Pancreas (tissue), 10 donors: ENCODE measurements around the gene CTXND2. TPM values are rescaled to one million over a fixed set of nuclear protein-coding genes. Genes with fewer than 3 reads are reported as not detected.

ENCODE experiments used
- ATAC-seq, 4 donors: fragments of 200-7000 bp; cut with Tn5 transposase; one replicate each; pipeline versions ENCODE4 v1.8.0 to v1.9.1; 2020; ENCODE audit warnings: mild to moderate bottlenecking in 4 of 4, moderate library complexity in 4 of 4
- DNase-seq, 6 donors: peaks; one replicate each; pipeline ENCODE4 v3.0.0-alpha.2; 2020
- FAIRE-seq: peaks from 2 replicates; lab custom pipeline; 2012; peaks lifted over from hg19 to GRCh38; lab: Jason Lieb, UNC
- H3K27ac ChIP-seq, 4 donors: fragments of 200-600 bp; sonication (generic); 1 replicate in 3 of 4; 2 replicates in 1 of 4; pipeline versions ENCODE4 v1.5.0 to v1.8.0; 2020
- H3K27me3 ChIP-seq, 4 donors: fragments of 200-600 bp; one replicate each; pipeline ENCODE4 v1.8.0; 2021
- H3K36me3 ChIP-seq, 3 donors: fragments of 200-600 bp; sonication (generic) in 1 of 3; one replicate each; pipeline versions ENCODE4 v1.5.0 to v1.8.0; 2020 to 2021
- H3K4me1 ChIP-seq, 3 donors: fragments of 200-600 bp; one replicate each; pipeline ENCODE4 v1.8.0; 2021
- H3K4me3 ChIP-seq, 4 donors: fragments of 200-600 bp; sonication (generic) in 2 of 4; one replicate each; pipeline versions ENCODE4 v1.5.0 to v1.8.0; 2020 to 2021
- H3K9me3 ChIP-seq, 4 donors: fragments of 200-600 bp; one replicate each; pipeline ENCODE4 v1.8.0; 2021
- CTCF ChIP-seq, 4 donors: fragments of 200-600 bp; sonication (generic) in 3 of 4; IDR thresholded peaks; one replicate each; pipeline versions ENCODE4 v1.5.0 to v1.8.0; 2021; ENCODE audit warnings: antibody characterized with exemption in 4 of 4
- WGBS, 2 donors: extraction: QIAGEN DNeasy Blood & Tissue Kit; methylation state at CpG; one replicate each; pipeline ENCODE4 v1.1.7; 2013; 5-methylcytosine and 5-hydroxymethylcytosine counted together
- intact Hi-C, 3 donors: fragments of 100-400 bp; cut with DNase I; formaldehyde crosslinking; loops; one replicate each; pipeline versions ENCODE4 v1.11.1 to v1.14.2; 2022
- polyA plus RNA-seq, 2 donors: library from polyadenylated mRNA; stranded (reverse); fragments of 200-250 nt; gene quantifications; one replicate each; pipeline ENCODE4 v1.2.3, GENCODE V29; 2013
- total RNA-seq, 6 donors: library from RNA; stranded (reverse); fragmentation: NEBNext Ultra II Directional in 4 of 6; extraction: Animal tissue kit (Norgen Biotek cat#: 25700) in 4 of 6; gene quantifications; one replicate each; pipeline versions ENCODE4 v1.2.1 to v1.2.4, GENCODE V29; 2021 to 2023
- donor health status: healthy with polysubstance abuse.
- donor health status: DM: no; HTN: no; CAD: no; lungs with moderate emphysema.
- donor health status: DM: no; HTN: no; CAD: no.
- donor health status: control.
- donor health status: control.
- donor health status: Bipolar disorder and iron deficiency.
- donor health status: DM: yes; HTN: yes; CAD: no.
- donor health status: DM: no; HTN: no; CAD: no.
- donor health status: DM: no; HTN: no; CAD: no.
- donor health status: DM: yes; HTN: yes; CAD: no.

The CTXND2 gene
- total and polyA plus RNA-seq, 8 donors, result not detected

- TF ChIP-seq CTCF (IDR thresholded peaks at IDR 0.05), result no peak
- no peak overlapping the region for H3K27ac ChIP-seq
- H3K36me3 ChIP-seq, result peaks cover 5 to 66% (median 47%) of the 10 kb centered on the region in 3 donors
- H3K4me3 ChIP-seq, result no peak overlapping the region
- no peaks in the 10 kb centered on the region for H3K9me3 ChIP-seq
- H3K27me3 ChIP-seq, result no peaks in the 10 kb centered on the region
- no peak for ATAC-seq
- 85 to 93% methylated on average over 5 of the region's 5 CpGs for WGBS, 2 donors
- no peaks in the 10 kb centered on the region for H3K4me1 ChIP-seq
- no peak for FAIRE-seq
- intact Hi-C loops, result no loop called here
- no peak for DNase-seq
These were observed 57.9 kb downstream of the CTXND2 start for GRCh38 chr1:150944856-150945255.

DNA sequence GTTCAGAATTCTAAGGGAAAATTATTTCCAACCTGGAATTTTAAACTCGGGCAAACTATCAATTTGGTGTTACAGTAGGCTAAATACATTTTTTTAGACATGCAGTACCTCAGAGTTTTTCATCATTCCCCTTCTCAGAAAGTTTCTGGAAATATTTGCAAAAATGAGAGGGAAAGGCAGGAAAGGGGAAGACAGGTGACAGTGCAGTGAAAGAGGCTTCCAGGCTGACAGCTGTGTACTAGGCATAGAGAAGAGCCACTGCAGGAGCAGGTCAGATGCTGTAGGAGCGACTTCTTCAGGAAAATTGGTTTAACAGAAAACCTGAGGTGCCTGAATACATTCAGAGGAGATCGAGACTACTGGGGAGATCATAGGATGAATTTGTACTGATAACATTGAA is 67.8 kb downstream of the CTXND2 start:
- no peak overlapping the region for H3K4me3 ChIP-seq
- FAIRE-seq (no peak), ATAC-seq (no peak), DNase-seq (no peak)
- no peaks in the 10 kb centered on the region for H3K9me3 ChIP-seq
- TF ChIP-seq CTCF (IDR thresholded peaks at IDR 0.05), result no peak
- H3K36me3 ChIP-seq, result peaks cover 0 to 45% (median 41%) of the 10 kb centered on the region in 3 donors
- no peaks in the 10 kb centered on the region for H3K27me3 ChIP-seq
- WGBS, 2 donors, result 89 to 94% methylated on average over 3 of the region's 3 CpGs
- H3K4me1 ChIP-seq, result no peaks in the 10 kb centered on the region
- intact Hi-C loops, result no loop called here
- H3K27ac ChIP-seq, result no peak overlapping the region

- Histone ChIP-seq H3K4me3 (no peak overlapping the region), H3K4me1 (no peaks in the 10 kb centered on the region), H3K27ac (no peak overlapping the region), H3K27me3 (no peaks in the 10 kb centered on the region), H3K9me3 (no peaks in the 10 kb centered on the region), H3K36me3 (peaks cover 0 to 44% (median 35%) of the 10 kb centered on the region in 3 donors)
- ATAC-seq (no peak), DNase-seq (no peak), FAIRE-seq (no peak)
- intact Hi-C loops, result no loop called here
- TF ChIP-seq CTCF (IDR thresholded peaks at IDR 0.05), result no peak
These were observed 68.3 kb downstream of the CTXND2 start for GRCh38 chr1:150955280-150955679.

DNA sequence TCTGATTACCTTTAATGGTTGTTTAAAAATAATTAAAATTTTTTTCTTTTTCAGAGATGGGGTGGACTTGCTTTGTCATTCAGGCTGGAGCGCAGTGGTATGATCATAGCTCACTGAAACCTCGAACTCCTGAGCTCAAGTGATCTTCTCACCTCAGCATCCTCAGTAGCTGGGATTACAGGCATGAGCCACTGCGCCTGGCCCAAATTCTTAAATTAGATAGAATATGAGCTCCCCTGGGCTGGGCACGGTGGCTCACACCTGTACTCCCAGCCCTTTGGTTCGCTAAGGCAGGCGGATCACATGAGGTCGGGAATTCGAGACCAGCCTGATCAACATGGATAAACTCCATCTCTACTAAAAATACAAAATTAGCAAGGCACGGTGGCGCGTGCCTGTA is 70.7 kb downstream of the CTXND2 start:
- no peaks in the 10 kb centered on the region for H3K4me1 ChIP-seq
- no peaks in the 10 kb centered on the region for H3K27me3 ChIP-seq
- WGBS, 2 donors, result 96 to 97% methylated on average over 11 of the region's 11 CpGs
- DNase-seq (no peak), FAIRE-seq (no peak), ATAC-seq (no peak)
- no peaks in the 10 kb centered on the region for H3K9me3 ChIP-seq
- H3K27ac ChIP-seq, result no peak overlapping the region
- no peak overlapping the region for H3K4me3 ChIP-seq
- intact Hi-C loops, result no loop called here
- H3K36me3 ChIP-seq, result peaks cover 0 to 40% (median 23%) of the 10 kb centered on the region in 3 donors
- TF ChIP-seq CTCF (IDR thresholded peaks at IDR 0.05), result no peak

DNA sequence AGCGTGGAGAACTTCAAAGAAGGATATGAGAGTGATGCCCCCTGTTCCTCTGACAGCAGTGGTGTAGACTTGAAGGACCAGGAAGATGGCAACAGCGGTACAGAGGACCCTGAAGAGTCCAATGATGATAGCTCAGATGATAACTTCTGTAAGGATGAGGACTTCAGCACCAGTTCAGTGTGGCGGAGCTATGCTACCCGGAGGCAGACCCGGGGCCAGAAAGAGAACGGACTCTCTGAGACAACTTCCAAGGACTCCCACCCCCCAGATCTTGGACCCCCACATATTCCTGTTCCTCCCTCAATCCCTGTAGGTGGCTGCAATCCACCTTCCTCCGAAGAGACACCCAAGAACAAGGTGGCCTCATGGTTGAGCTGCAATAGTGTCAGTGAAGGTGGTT is 73.7 kb downstream of the CTXND2 start:
- no peak for TF ChIP-seq CTCF (IDR thresholded peaks at IDR 0.05)
- no peaks in the 10 kb centered on the region for H3K27me3 ChIP-seq
- no peak overlapping the region for H3K4me3 ChIP-seq
- peaks cover 0 to 46% (median 32%) of the 10 kb centered on the region in 3 donors for H3K36me3 ChIP-seq
- no peaks in the 10 kb centered on the region for H3K4me1 ChIP-seq
- intact Hi-C loops, result no loop called here
- FAIRE-seq (no peak), ATAC-seq (no peak), DNase-seq (peak in 1 of 6 donors; percentile 15)
- WGBS, 2 donors, result 95 to 99% methylated on average over 7 of the region's 7 CpGs
- H3K27ac ChIP-seq, result no peak overlapping the region
- H3K9me3 ChIP-seq, result no peaks in the 10 kb centered on the region
